Caki2 (cell line): ENCODE measurements around the gene GARNL3. TPM values are rescaled to one million over a fixed set of nuclear protein-coding genes. Genes with fewer than 3 reads are reported as not detected.

Experiments
- DNase-seq: peaks from one replicate; pipeline ENCODE4 v3.0.0-alpha.2; 2015; ENCODE audit warnings: low read depth
- in situ Hi-C: cut with HindIII; loops from 2 replicates; pipeline ENCODE4 v1.10.0; 2016; ENCODE audit warnings: low sequenced_read_pairs, low pct_unique_long_range_greater_than_20kb, mixed read lengths
- total RNA-seq: library from RNA; depleted of rRNA; stranded (reverse); fragments of >200 nt; shearing (Covaris generic); gene quantifications from 2 replicates; pipeline ENCODE4 v1.2.3, GENCODE V29; 2014; ENCODE audit warnings: low replicate concordance

The GARNL3 gene
- total RNA-seq, 1 experiment from 2014 or later: 2.0 TPM

GRCh38 chr9:127293328-127293727 is 28.8 kb downstream of the GARNL3 start:
- in situ Hi-C loops: no loop called here

GRCh38 chr9:127293767-127294166 is 29.2 kb downstream of the GARNL3 start:
- in situ Hi-C loops: no loop called here
- DNase-seq: no peak

More at GRCh38 chr9:127293328-127293727, 28.8 kb downstream of the GARNL3 start:
- DNase-seq: no peak

GRCh38 chr9:127295005-127295404 is 30.4 kb downstream of the GARNL3 start:
- in situ Hi-C loops: no loop called here
- no peak for DNase-seq

GRCh38 chr9:127300886-127301447 is 36.4 kb downstream of the GARNL3 start:
- DNase-seq: no peak
- in situ Hi-C loops: no loop called here

GRCh38 chr9:127303830-127304229 is 39.3 kb downstream of the GARNL3 start:
- in situ Hi-C loops: no loop called here
- no peak for DNase-seq

GRCh38 chr9:127305206-127305837 is 40.7 kb downstream of the GARNL3 start:
- DNase-seq: no peak
- in situ Hi-C loops: no loop called here

GRCh38 chr9:127305838-127306226 is 41.3 kb downstream of the GARNL3 start:
- DNase-seq: no peak
- in situ Hi-C loops: no loop called here

GRCh38 chr9:127307802-127308201 is 43.2 kb downstream of the GARNL3 start:
- in situ Hi-C loops: no loop called here
- DNase-seq: no peak

- no peak for DNase-seq
Measured at GRCh38 chr9:127308652-127309434, 44.3 kb downstream of the GARNL3 start.

GRCh38 chr9:127309715-127310114 is 45.1 kb downstream of the GARNL3 start:
- DNase-seq: no peak
- in situ Hi-C loops: no loop called here

More at GRCh38 chr9:127308652-127309434, 44.3 kb downstream of the GARNL3 start:
- in situ Hi-C loops: no loop called here

GRCh38 chr9:127311239-127311741 is 46.7 kb downstream of the GARNL3 start:
- in situ Hi-C loops: no loop called here
- DNase-seq: peak; percentile 19

GRCh38 chr9:127313042-127313560 is 48.5 kb downstream of the GARNL3 start:
- DNase-seq: no peak
- in situ Hi-C loops: no loop called here

GRCh38 chr9:127314911-127315310 is 50.3 kb downstream of the GARNL3 start:
- in situ Hi-C loops: no loop called here
- DNase-seq: no peak

- DNase-seq: no peak
- in situ Hi-C loops: no loop called here
Measured at GRCh38 chr9:127316586-127317323, 52.2 kb downstream of the GARNL3 start.

- in situ Hi-C loops: no loop called here
- no peak for DNase-seq
Measured at GRCh38 chr9:127318651-127319167, 54.1 kb downstream of the GARNL3 start.

- no peak for DNase-seq
- in situ Hi-C loops: no loop called here
Measured at GRCh38 chr9:127319366-127320114, 55.0 kb downstream of the GARNL3 start.

GRCh38 chr9:127320115-127320378 is 55.5 kb downstream of the GARNL3 start:
- DNase-seq: no peak
- in situ Hi-C loops: no loop called here

GRCh38 chr9:127323393-127323792 is 58.8 kb downstream of the GARNL3 start:
- in situ Hi-C loops: no loop called here
- DNase-seq: no peak
